ENCODE measurements around the gene INTS14.

GRCh38 chr15:65621638-65622037 lies 10.7 kb upstream of the INTS14 start, which contains the start of gene SLC24A1:
- TF ChIP-seq CTCF (IDR thresholded peaks at IDR 0.05; ENCODE audit: insufficient read depth, low read depth, low read length): no peak
- TF ChIP-seq EZH2 (IDR thresholded peaks at IDR 0.05; ENCODE audit: insufficient read depth, low read length): no peak
